HG03025 (cell line): ENCODE measurements around the gene TREML4.
"Not testable (repeated sequence)": the region's sequence is repeated elsewhere in the genome, so short reads cannot be mapped to it uniquely, and the experiment has no call there.

Source experiments
- ATAC-seq: cut with Tn5 transposase; IDR thresholded peaks from one replicate; pipeline ENCODE4 v1.9.1; 2021; ENCODE audit warnings: mild to moderate bottlenecking, moderate library complexity; ENCODE audit not compliant: unreplicated experiment, low FRiP score

Gene TREML4

GRCh38 chr6:41201764-41202173 lies 26.4 kb upstream of the TREML4 start:
- no peak for ATAC-seq

- ATAC-seq = no peak
Measured at GRCh38 chr6:41204156-41204555, 24.0 kb upstream of the TREML4 start.

GRCh38 chr6:41208439-41209106 lies 19.6 kb upstream of the TREML4 start:
- ATAC-seq = no peak

- ATAC-seq = no peak
Measured at GRCh38 chr6:41209547-41210320, 18.4 kb upstream of the TREML4 start.

- no peak for ATAC-seq
Measured at GRCh38 chr6:41214559-41215238, 13.4 kb upstream of the TREML4 start.

GRCh38 chr6:41215777-41216176 lies 12.4 kb upstream of the TREML4 start:
- ATAC-seq = no peak

GRCh38 chr6:41216616-41217015 lies 11.5 kb upstream of the TREML4 start:
- no peak for ATAC-seq

- no peak for ATAC-seq
Measured at GRCh38 chr6:41222045-41222444, 6.1 kb upstream of the TREML4 start.

GRCh38 chr6:41222513-41222912 lies 5.6 kb upstream of the TREML4 start:
- ATAC-seq = no peak

- no peak for ATAC-seq
Measured at GRCh38 chr6:41224800-41225199, 3.3 kb upstream of the TREML4 start.

- no peak for ATAC-seq
Measured at GRCh38 chr6:41226752-41227151, 1.4 kb upstream of the TREML4 start.

- no peak for ATAC-seq
Measured at GRCh38 chr6:41228616-41229015, 467 bp downstream of the TREML4 start.

GRCh38 chr6:41229721-41230120 lies 1.6 kb downstream of the TREML4 start:
- ATAC-seq = no peak

GRCh38 chr6:41231246-41231645 lies 3.1 kb downstream of the TREML4 start:
- ATAC-seq = no peak

GRCh38 chr6:41232667-41233066 lies 4.5 kb downstream of the TREML4 start:
- ATAC-seq = no peak

- no peak for ATAC-seq
Measured at GRCh38 chr6:41236276-41236675, 8.1 kb downstream of the TREML4 start.

GRCh38 chr6:41237128-41237527 lies 9.0 kb downstream of the TREML4 start:
- no peak for ATAC-seq

- no peak for ATAC-seq
Measured at GRCh38 chr6:41239467-41240159, 11.5 kb downstream of the TREML4 start.

- not testable (repeated sequence) for ATAC-seq
Measured at GRCh38 chr6:41246529-41246928, 18.4 kb downstream of the TREML4 start.

- no peak for ATAC-seq
Measured at GRCh38 chr6:41247288-41247865, 19.2 kb downstream of the TREML4 start.
